Astrocyte (in vitro differentiated cells and primary cell): Measurements from ENCODE around the gene UBTD1. TPM values are rescaled to one million over a fixed set of nuclear protein-coding genes. Genes with fewer than 3 reads are reported as not detected.
A peak's percentile ranks its signal among the peaks of the same experiment; 100 is the strongest.
"Not testable (repeated sequence)": the region's sequence is repeated elsewhere in the genome, so short reads cannot be mapped to it uniquely, and the experiment has no call there.

ENCODE experiments used
- DNase-seq: peaks from one replicate; pipeline ENCODE4 v3.0.0-alpha.2; 2010; ENCODE audit warnings: low read depth
- FAIRE-seq: peaks from 2 replicates; lab custom pipeline; 2011; peaks lifted over from hg19 to GRCh38; lab: Jason Lieb, UNC
- H2AFZ ChIP-seq: 2 replicates; pipeline ENCODE4 v1.6.0; 2012; ENCODE audit warnings: low read depth, low read length, inconsistent platforms
- H3K27ac ChIP-seq: 2 replicates; pipeline ENCODE4 v1.5.1; 2011; ENCODE audit warnings: low read depth, low read length, inconsistent platforms
- H3K27me3 ChIP-seq: 2 replicates; pipeline ENCODE4 v1.6.0; 2011; ENCODE audit warnings: low read length, inconsistent platforms; ENCODE audit not compliant: insufficient read depth
- H3K36me3 ChIP-seq: 2 replicates; pipeline ENCODE4 v1.5.1; 2011; ENCODE audit warnings: low read length, inconsistent platforms; ENCODE audit not compliant: insufficient read depth
- H3K4me1 ChIP-seq: 2 replicates; pipeline ENCODE4 v1.5.1; 2011; ENCODE audit warnings: low read length, inconsistent platforms; ENCODE audit not compliant: insufficient read depth
- H3K4me2 ChIP-seq: 2 replicates; pipeline ENCODE4 v1.6.0; 2012; ENCODE audit warnings: low read length, inconsistent platforms
- H3K4me3 ChIP-seq: 2 replicates; pipeline ENCODE4 v1.5.1; 2011; ENCODE audit warnings: low read depth, mild to moderate bottlenecking, low read length, inconsistent platforms; ENCODE audit not compliant: insufficient read depth
- H3K79me2 ChIP-seq: 2 replicates; pipeline ENCODE4 v1.6.0; 2012; ENCODE audit warnings: mild to moderate bottlenecking, low read length, inconsistent platforms; ENCODE audit not compliant: insufficient read depth
- H3K9ac ChIP-seq: 2 replicates; pipeline ENCODE4 v1.6.0; 2012; ENCODE audit warnings: mild to moderate bottlenecking, low read length, inconsistent platforms
- H3K9me3 ChIP-seq: 2 replicates; pipeline ENCODE4 v1.5.1; 2012; ENCODE audit warnings: low read depth, mild to moderate bottlenecking, low read length, inconsistent platforms; ENCODE audit not compliant: insufficient read depth
- H4K20me1 ChIP-seq: 2 replicates; pipeline ENCODE4 v1.6.0; 2012; ENCODE audit warnings: low read length, inconsistent platforms; ENCODE audit not compliant: insufficient read depth
- H3K27ac Mint-ChIP-seq: one replicate; pipeline ENCODE4 v1.8.0; 2021; ENCODE audit warnings: mild to moderate bottlenecking, mixed read lengths; ENCODE audit not compliant: unreplicated experiment
- H3K27me3 Mint-ChIP-seq: one replicate; pipeline ENCODE4 v1.8.0; 2021; ENCODE audit warnings: low read depth, mixed read lengths; ENCODE audit not compliant: unreplicated experiment
- H3K36me3 Mint-ChIP-seq: one replicate; pipeline ENCODE4 v1.8.0; 2021; ENCODE audit warnings: low read depth, mixed read lengths; ENCODE audit not compliant: unreplicated experiment
- H3K4me1 Mint-ChIP-seq: one replicate; pipeline ENCODE4 v1.8.0; 2021; ENCODE audit warnings: low read depth, mixed read lengths; ENCODE audit not compliant: unreplicated experiment
- H3K4me3 Mint-ChIP-seq: one replicate; pipeline ENCODE4 v1.8.0; 2021; ENCODE audit warnings: mild to moderate bottlenecking, moderate library complexity, mixed read lengths; ENCODE audit not compliant: unreplicated experiment
- H3K9me3 Mint-ChIP-seq: one replicate; pipeline ENCODE4 v1.8.0; 2021; ENCODE audit warnings: mild to moderate bottlenecking, mixed read lengths; ENCODE audit not compliant: unreplicated experiment
- EZH2 ChIP-seq: IDR thresholded peaks from 2 replicates; pipeline ENCODE4 v1.6.1; 2012; ENCODE audit warnings: mild to moderate bottlenecking, low read length, inconsistent platforms; ENCODE audit not compliant: insufficient read depth
- total RNA-seq: library from RNA; stranded (reverse); gene quantifications from 2 replicates; pipeline ENCODE4 v1.2.1, GENCODE V29; 2021
- TF ChIP-seq, protein P1 (sequence below): IDR thresholded peaks from 2 replicates; pipeline ENCODE4 v1.5.1; 2011; ENCODE audit warnings: low read depth, mild to moderate bottlenecking, inconsistent platforms, low read length, moderate library complexity; ENCODE audit not compliant: insufficient read depth

The UBTD1 gene
- total RNA-seq, 1 donor from 2014 or later: 73.1 TPM

- no peak overlapping the region for H2AFZ ChIP-seq
- DNase-seq (peak; percentile 41), FAIRE-seq (peak; percentile 88)
- peaks cover 7% of the 10 kb centered on the region for H3K4me1 ChIP-seq
- H3K79me2 ChIP-seq: no peaks in the 10 kb centered on the region
- no peak overlapping the region for H3K9ac ChIP-seq
- H3K4me2 ChIP-seq: peak overlapping the region; percentile 15
- H3K4me3 Mint-ChIP-seq: peak overlapping the region; percentile 62
- peaks cover 2% of the 10 kb centered on the region for H3K9me3 Mint-ChIP-seq
- no peaks in the 10 kb centered on the region for H3K36me3 ChIP-seq
- peaks cover 21% of the 10 kb centered on the region for H4K20me1 ChIP-seq
- no peaks in the 10 kb centered on the region for H3K27me3 Mint-ChIP-seq
- no peak overlapping the region for H3K4me3 ChIP-seq
- H3K27ac Mint-ChIP-seq: peak overlapping the region; percentile 73
- no peak overlapping the region for H3K27ac ChIP-seq
- H3K27me3 ChIP-seq: no peaks in the 10 kb centered on the region
- peaks cover 26% of the 10 kb centered on the region for H3K4me1 Mint-ChIP-seq
- no peaks in the 10 kb centered on the region for H3K9me3 ChIP-seq
- TF ChIP-seq, protein P1, sequence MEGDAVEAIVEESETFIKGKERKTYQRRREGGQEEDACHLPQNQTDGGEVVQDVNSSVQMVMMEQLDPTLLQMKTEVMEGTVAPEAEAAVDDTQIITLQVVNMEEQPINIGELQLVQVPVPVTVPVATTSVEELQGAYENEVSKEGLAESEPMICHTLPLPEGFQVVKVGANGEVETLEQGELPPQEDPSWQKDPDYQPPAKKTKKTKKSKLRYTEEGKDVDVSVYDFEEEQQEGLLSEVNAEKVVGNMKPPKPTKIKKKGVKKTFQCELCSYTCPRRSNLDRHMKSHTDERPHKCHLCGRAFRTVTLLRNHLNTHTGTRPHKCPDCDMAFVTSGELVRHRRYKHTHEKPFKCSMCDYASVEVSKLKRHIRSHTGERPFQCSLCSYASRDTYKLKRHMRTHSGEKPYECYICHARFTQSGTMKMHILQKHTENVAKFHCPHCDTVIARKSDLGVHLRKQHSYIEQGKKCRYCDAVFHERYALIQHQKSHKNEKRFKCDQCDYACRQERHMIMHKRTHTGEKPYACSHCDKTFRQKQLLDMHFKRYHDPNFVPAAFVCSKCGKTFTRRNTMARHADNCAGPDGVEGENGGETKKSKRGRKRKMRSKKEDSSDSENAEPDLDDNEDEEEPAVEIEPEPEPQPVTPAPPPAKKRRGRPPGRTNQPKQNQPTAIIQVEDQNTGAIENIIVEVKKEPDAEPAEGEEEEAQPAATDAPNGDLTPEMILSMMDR: no peak
- TF ChIP-seq EZH2: no peak
- peaks cover 5% of the 10 kb centered on the region for H3K36me3 Mint-ChIP-seq
Observed at GRCh38 chr10:97574374-97575126, 75.8 kb downstream of the UBTD1 start.

DNA sequence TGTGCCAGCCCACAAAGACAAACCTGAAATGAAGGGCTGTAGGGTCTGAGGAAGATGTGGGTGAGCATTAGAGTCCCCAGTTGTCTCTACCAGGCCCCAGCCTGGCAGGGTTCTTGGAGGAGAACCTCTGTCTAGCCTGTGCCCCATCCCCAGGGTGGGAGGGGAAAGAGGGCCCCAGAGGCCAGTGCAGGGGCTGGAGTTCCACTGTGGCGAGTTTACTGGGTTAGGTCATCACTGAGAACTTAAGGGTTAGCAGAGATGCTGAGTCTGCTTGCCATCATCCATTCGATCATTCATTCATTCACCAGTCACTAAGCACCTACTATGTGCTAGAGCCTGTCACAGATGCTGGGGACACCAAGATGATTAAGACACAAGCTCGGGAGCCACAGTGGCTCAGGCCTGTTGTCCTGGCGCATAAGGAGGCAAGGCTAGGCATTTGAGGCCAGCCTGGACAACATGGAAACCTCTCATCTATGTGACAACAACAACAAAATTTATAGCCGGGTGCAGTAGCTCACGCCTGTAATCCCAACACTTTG, 76.5 kb downstream of the UBTD1 start:
- Mint-ChIP-seq H3K4me1 (peaks cover 26% of the 10 kb centered on the region), H3K27ac (peak overlapping the region; percentile 62)

GRCh38 chr10:97576487-97576886, 77.8 kb downstream of the UBTD1 start:
- not testable (repeated sequence) for H3K27me3 Mint-ChIP-seq
- H3K27ac Mint-ChIP-seq: peak overlapping the region; percentile 47

More for the DNA sequence above, 76.5 kb downstream of the UBTD1 start:
- DNase-seq: no peak
- TF ChIP-seq, protein P1: no peak
- TF ChIP-seq EZH2: no peak
- Histone ChIP-seq H3K36me3 (no peaks in the 10 kb centered on the region), H3K4me3 (no peak overlapping the region), H3K4me1 (peaks cover 7% of the 10 kb centered on the region), H3K9me3 (no peaks in the 10 kb centered on the region), H4K20me1 (peaks cover 21% of the 10 kb centered on the region), H3K9ac (no peak overlapping the region), H3K4me2 (peak overlapping the region; percentile 15), H3K27me3 (no peaks in the 10 kb centered on the region), H2AFZ (no peak overlapping the region), H3K27ac (no peak overlapping the region), H3K79me2 (no peaks in the 10 kb centered on the region)
- Mint-ChIP-seq H3K4me3 (peak overlapping the region; percentile 54), H3K27me3 (no peaks in the 10 kb centered on the region), H3K36me3 (peaks cover 5% of the 10 kb centered on the region), H3K9me3 (peaks cover 2% of the 10 kb centered on the region)
- no peak for FAIRE-seq

More at GRCh38 chr10:97576487-97576886, 77.8 kb downstream of the UBTD1 start:
- H3K9me3 Mint-ChIP-seq, DNase-seq, FAIRE-seq, H3K9me3 ChIP-seq, H3K79me2 ChIP-seq, H3K4me3 ChIP-seq, H3K9ac ChIP-seq, H3K36me3 Mint-ChIP-seq, H3K27ac ChIP-seq, H3K36me3 ChIP-seq, H2AFZ ChIP-seq, H3K4me3 Mint-ChIP-seq, H3K27me3 ChIP-seq, H3K4me2 ChIP-seq, H3K4me1 ChIP-seq: not testable (repeated sequence)
- H3K4me1 Mint-ChIP-seq: peaks cover 26% of the 10 kb centered on the region
- H4K20me1 ChIP-seq: peaks cover 17% of the 10 kb centered on the region
